Measurements from ENCODE around the gene CHST2.

DNA sequence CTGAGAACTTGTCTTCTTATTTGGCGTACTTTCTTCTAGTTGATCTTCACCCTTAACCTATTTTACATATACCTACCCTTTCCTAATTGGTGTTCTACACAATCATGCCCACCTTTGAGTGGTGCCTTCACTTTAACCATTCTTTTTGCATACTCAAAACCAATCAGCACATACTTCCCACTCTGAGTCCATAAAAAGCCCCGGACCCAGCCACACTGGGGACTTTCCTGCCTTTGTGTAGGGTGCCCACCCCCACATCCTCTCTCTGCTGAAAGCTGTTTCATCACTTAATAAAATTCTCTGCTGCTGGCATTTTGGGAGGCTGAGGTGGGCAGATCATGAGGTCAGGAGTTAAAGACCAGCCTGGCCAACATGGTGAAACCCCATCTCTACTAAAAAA lies 15.9 kb upstream of the CHST2 start:
- TF ChIP-seq, protein P1, sequence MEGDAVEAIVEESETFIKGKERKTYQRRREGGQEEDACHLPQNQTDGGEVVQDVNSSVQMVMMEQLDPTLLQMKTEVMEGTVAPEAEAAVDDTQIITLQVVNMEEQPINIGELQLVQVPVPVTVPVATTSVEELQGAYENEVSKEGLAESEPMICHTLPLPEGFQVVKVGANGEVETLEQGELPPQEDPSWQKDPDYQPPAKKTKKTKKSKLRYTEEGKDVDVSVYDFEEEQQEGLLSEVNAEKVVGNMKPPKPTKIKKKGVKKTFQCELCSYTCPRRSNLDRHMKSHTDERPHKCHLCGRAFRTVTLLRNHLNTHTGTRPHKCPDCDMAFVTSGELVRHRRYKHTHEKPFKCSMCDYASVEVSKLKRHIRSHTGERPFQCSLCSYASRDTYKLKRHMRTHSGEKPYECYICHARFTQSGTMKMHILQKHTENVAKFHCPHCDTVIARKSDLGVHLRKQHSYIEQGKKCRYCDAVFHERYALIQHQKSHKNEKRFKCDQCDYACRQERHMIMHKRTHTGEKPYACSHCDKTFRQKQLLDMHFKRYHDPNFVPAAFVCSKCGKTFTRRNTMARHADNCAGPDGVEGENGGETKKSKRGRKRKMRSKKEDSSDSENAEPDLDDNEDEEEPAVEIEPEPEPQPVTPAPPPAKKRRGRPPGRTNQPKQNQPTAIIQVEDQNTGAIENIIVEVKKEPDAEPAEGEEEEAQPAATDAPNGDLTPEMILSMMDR (IDR thresholded peaks at IDR 0.05; ENCODE audit: extremely low read depth in 1 of 2, insufficient read depth in 1 of 2, low read depth in 1 of 2, low read length in 2 of 2), result no peak
- no peak for TF ChIP-seq POLR2A (IDR thresholded peaks at IDR 0.05; ENCODE audit: low read depth, low read length)
- no peak for TF ChIP-seq EZH2 (IDR thresholded peaks at IDR 0.05; ENCODE audit: borderline replicate concordance, low read depth, low read length, severe bottlenecking)
- no peak for TF ChIP-seq JUN (IDR thresholded peaks at IDR 0.05; ENCODE audit: borderline replicate concordance, insufficient read depth, insufficient read length, low read depth)
- TF ChIP-seq POLR2AphosphoS5 (IDR thresholded peaks at IDR 0.05; ENCODE audit: insufficient read depth, low read depth, low read length), result no peak
- TF ChIP-seq, protein P2, sequence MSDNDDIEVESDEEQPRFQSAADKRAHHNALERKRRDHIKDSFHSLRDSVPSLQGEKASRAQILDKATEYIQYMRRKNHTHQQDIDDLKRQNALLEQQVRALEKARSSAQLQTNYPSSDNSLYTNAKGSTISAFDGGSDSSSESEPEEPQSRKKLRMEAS (IDR thresholded peaks at IDR 0.05; ENCODE audit: insufficient read depth, insufficient read length), result no peak
- TF ChIP-seq GATA2 (IDR thresholded peaks at IDR 0.05; ENCODE audit: insufficient read depth, insufficient read length, low read depth, low read length), result no peak
- TF ChIP-seq FOS (IDR thresholded peaks at IDR 0.05; ENCODE audit: borderline replicate concordance, insufficient read depth, low read length), result no peak
- TF ChIP-seq MYC (IDR thresholded peaks at IDR 0.05; ENCODE audit: low read depth, low read length), result no peak

Data from endothelial cell of umbilical vein (primary cell).